22Rv1 (cell line): ENCODE data around the gene VAMP1.

Source experiments
- CTCF ChIP-seq: fragments of 450-650 bp; IDR thresholded peaks from 2 replicates; pipeline ENCODE4 v1.5.1; 2017; ENCODE audit warnings: mild to moderate bottlenecking
- ZFX ChIP-seq: fragments of 450-650 bp; IDR thresholded peaks from 2 replicates; pipeline ENCODE4 v1.6.1; 2017; ENCODE audit warnings: antibody characterized with exemption, borderline replicate concordance

- no peak for TF ChIP-seq CTCF
- TF ChIP-seq ZFX = no peak
Observed at GRCh38 chr12:6426882-6427671, 43.4 kb downstream of the VAMP1 start.
